HG03342 (cell line): ENCODE measurements around the gene LZTS3.
"Not testable (repeated sequence)": the region's sequence is repeated elsewhere in the genome, so short reads cannot be mapped to it uniquely, and the experiment has no call there.

Source experiments
- ATAC-seq: cut with Tn5 transposase; IDR thresholded peaks from one replicate; pipeline ENCODE4 v1.9.1; 2021; ENCODE audit warnings: mild to moderate bottlenecking, moderate library complexity; ENCODE audit not compliant: unreplicated experiment

Gene LZTS3

GRCh38 chr20:3172933-3173609 lies at the start of gene LZTS3:
Gene LZTS3 (minus strand): TSS chr20:3173549. CDS start chr20:3167163, 6,386 bp downstream.
- ATAC-seq = peak; percentile 83

- ATAC-seq = no peak
Observed at GRCh38 chr20:3221398-3222226, 48.3 kb upstream of the LZTS3 start.

- no peak for ATAC-seq
Observed at GRCh38 chr20:3218307-3218988, 45.1 kb upstream of the LZTS3 start.

- not testable (repeated sequence) for ATAC-seq
Observed at GRCh38 chr20:3215359-3215917, 42.1 kb upstream of the LZTS3 start.

- ATAC-seq = no peak
Observed at GRCh38 chr20:3213226-3213625, 39.9 kb upstream of the LZTS3 start.

- no peak for ATAC-seq
Observed at GRCh38 chr20:3210346-3210745, 37.0 kb upstream of the LZTS3 start.

- ATAC-seq = no peak
Observed at GRCh38 chr20:3209946-3210317, 36.6 kb upstream of the LZTS3 start.

- no peak for ATAC-seq
Observed at GRCh38 chr20:3209257-3209945, 36.1 kb upstream of the LZTS3 start, which contains the start of gene ITPA. Gene ITPA (plus strand): TSS chr20:3209498. CDS start chr20:3209552, 54 bp downstream.

GRCh38 chr20:3208786-3209256 lies 35.5 kb upstream of the LZTS3 start:
- ATAC-seq = no peak

- ATAC-seq = peak; percentile 73
Observed at GRCh38 chr20:3204124-3204794, 30.9 kb upstream of the LZTS3 start, which contains the start of gene DDRGK1. Gene DDRGK1 (minus strand): TSS chr20:3204682. CDS start chr20:3204627, 55 bp downstream.

GRCh38 chr20:3203315-3204123 lies 30.2 kb upstream of the LZTS3 start:
- peak; percentile 17 for ATAC-seq

GRCh38 chr20:3202965-3203314 lies 29.6 kb upstream of the LZTS3 start:
- no peak for ATAC-seq

GRCh38 chr20:3199976-3200755 lies 26.8 kb upstream of the LZTS3 start:
- no peak for ATAC-seq

- ATAC-seq = no peak
Observed at GRCh38 chr20:3199206-3199605, 25.9 kb upstream of the LZTS3 start.

- ATAC-seq = no peak
Observed at GRCh38 chr20:3195590-3196237, 22.4 kb upstream of the LZTS3 start.

- ATAC-seq = no peak
Observed at GRCh38 chr20:3194617-3195280, 21.4 kb upstream of the LZTS3 start.
